AG09309 (cell line): ENCODE results near the gene TCERG1L.
"Not testable (repeated sequence)": the region's sequence is repeated elsewhere in the genome, so short reads cannot be mapped to it uniquely, and the experiment has no call there.

Source experiments
- DNase-seq: peaks from one replicate; pipeline ENCODE4 v3.0.0-alpha.2; 2010; ENCODE audit warnings: low read depth
- H3K4me3 ChIP-seq: 2 replicates; pipeline ENCODE4 v1.5.1; 2011; ENCODE audit warnings: mild to moderate bottlenecking, low read depth, low read length, moderate library complexity; ENCODE audit not compliant: control insufficient read depth
- TF ChIP-seq, protein P1 (sequence below): IDR thresholded peaks from 2 replicates; pipeline ENCODE4 v1.5.1; 2011; ENCODE audit warnings: mild to moderate bottlenecking, low read depth, low read length, inconsistent platforms; ENCODE audit not compliant: insufficient read depth, control insufficient read depth; ENCODE audit errors: missing control alignments

TCERG1L gene

DNA sequence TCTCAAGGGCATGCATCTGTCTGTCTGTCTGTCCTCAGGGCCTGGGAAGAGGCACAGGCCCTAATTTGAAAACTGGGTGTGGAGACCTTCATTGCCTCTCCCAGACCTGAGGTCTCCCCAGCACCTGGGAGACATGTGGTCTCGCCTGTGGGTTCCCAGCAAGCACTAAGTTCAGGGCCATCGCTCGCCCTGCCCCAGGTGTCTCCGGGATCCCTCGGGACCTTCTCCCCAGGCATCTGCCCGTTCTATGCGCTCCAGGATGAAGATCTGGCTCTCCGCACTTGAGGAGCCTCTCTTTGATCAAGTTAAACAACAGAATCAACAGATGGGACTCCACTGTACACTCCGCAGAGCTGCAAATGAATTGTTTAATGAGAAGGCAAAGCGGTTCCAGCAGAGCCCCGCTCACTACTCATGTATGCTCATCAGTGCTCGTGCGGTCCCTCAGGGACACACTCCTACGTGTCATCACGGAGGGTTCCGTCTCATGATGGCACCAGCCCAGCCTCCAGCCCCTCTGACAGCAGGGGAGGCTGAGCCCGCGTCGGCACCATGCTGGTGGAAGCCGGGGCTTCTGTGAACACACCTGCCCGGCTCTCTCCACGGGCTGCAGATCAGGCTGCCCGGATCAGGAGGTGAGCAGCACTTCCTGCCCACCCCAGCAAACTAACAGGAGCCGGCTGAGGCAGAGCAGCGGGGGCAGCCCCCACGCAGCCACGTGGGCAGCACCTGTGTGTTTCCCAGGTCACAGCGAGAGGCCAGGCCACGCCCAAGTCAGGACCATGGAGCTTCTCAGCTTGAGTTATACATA is 132.8 kb downstream of the TCERG1L start:
- no peak overlapping the region for H3K4me3 ChIP-seq
- no peak for DNase-seq
- TF ChIP-seq, protein P1, sequence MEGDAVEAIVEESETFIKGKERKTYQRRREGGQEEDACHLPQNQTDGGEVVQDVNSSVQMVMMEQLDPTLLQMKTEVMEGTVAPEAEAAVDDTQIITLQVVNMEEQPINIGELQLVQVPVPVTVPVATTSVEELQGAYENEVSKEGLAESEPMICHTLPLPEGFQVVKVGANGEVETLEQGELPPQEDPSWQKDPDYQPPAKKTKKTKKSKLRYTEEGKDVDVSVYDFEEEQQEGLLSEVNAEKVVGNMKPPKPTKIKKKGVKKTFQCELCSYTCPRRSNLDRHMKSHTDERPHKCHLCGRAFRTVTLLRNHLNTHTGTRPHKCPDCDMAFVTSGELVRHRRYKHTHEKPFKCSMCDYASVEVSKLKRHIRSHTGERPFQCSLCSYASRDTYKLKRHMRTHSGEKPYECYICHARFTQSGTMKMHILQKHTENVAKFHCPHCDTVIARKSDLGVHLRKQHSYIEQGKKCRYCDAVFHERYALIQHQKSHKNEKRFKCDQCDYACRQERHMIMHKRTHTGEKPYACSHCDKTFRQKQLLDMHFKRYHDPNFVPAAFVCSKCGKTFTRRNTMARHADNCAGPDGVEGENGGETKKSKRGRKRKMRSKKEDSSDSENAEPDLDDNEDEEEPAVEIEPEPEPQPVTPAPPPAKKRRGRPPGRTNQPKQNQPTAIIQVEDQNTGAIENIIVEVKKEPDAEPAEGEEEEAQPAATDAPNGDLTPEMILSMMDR = no peak

DNA sequence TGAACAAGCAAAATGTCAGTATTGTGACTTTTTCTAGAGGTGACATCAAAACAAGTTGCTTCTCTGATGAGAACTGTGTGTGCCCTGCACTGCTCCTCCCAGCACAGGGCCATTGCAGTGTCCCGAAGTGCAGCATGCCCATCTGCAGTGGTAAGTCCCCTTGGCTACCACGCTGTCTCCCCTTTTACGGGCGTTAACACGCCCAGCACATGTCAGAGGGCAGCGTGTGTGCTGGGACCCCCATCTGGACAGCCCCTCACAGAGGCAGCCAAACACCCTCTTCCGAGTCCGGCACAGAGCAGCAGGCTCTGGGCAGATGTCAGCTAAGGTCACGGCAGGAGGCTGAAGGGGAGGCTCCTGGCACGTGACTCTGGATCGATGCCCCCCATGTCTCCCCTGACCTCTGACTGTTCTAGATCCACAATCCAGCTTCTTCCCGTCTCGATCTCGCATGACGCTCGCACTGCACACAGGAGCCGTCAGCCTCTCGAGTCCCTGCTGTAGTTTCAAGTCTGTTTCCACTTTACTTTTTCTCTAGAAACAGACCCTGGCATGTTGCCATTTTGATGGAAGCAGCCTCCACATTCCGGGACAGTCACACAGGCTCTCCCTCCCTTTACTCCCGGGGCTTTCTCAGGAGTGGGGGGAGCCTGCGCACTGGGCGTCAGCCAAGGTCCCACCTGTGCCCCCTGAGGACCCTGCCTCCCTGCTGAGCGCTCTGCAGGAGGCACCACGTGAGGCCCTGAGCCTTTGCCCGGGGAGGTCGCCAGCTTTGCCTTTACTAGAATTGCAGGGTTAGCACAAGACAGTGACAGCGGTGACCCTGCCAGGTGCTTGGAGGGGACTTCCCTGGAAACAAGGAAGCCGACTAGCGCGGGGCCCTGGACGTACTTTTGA is 133.8 kb downstream of the TCERG1L start:
- H3K4me3 ChIP-seq = no peak overlapping the region
- TF ChIP-seq, protein P1 = no peak
- DNase-seq = no peak

DNA sequence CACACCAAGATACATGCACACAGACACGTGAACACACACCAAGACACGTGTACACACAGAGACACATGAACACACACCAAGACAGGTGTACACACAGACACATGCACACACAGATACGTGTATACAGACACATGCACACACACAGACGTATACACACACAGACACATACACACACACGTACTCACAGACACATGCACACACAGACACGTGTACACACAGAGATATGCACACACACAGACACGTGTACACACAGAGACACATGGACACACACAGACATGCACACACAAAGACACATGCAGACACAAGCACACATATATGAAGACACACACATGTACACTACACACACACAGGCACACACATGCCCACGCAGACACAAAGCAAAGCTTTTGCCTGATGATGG is 134.6 kb downstream of the TCERG1L start:
- TF ChIP-seq, protein P1 = no peak
- DNase-seq = no peak
- no peak overlapping the region for H3K4me3 ChIP-seq

DNA sequence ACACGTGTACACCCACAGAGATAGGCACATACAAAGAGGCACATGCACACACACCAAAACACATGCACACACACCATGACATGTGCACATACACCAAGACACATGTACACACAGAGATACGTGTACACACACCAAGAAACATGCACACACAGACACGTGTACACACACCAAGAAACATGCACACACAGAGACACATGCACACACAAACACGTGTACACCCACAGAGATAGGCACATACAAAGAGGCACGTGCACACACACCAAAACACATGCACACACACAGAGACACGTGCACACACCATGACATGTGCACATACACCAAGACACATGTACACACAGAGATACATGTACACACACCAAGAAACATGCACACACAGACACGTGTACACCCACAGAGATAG is 135.2 kb downstream of the TCERG1L start:
- DNase-seq, H3K4me3 ChIP-seq: not testable (repeated sequence)

DNA sequence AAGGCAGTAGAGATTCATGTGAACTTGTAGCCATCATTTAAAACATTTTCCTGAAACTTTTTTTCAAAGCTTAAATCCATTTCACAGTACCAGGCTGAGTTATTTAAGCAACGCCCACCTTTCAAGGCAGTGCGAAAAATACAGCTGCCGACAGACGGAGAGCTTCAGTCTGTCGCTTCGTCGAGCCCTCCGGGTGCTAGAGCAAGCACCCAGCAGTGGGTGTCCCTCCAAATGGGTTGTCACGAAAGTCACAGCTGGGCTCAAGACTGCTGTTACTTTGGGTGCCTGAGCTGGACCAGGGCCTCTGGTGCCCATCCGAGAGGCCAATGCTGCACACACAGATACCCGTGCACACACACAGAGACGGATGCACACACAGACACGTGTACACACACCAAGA is 135.6 kb downstream of the TCERG1L start:
- H3K4me3 ChIP-seq = no peak overlapping the region
- DNase-seq = no peak

DNA sequence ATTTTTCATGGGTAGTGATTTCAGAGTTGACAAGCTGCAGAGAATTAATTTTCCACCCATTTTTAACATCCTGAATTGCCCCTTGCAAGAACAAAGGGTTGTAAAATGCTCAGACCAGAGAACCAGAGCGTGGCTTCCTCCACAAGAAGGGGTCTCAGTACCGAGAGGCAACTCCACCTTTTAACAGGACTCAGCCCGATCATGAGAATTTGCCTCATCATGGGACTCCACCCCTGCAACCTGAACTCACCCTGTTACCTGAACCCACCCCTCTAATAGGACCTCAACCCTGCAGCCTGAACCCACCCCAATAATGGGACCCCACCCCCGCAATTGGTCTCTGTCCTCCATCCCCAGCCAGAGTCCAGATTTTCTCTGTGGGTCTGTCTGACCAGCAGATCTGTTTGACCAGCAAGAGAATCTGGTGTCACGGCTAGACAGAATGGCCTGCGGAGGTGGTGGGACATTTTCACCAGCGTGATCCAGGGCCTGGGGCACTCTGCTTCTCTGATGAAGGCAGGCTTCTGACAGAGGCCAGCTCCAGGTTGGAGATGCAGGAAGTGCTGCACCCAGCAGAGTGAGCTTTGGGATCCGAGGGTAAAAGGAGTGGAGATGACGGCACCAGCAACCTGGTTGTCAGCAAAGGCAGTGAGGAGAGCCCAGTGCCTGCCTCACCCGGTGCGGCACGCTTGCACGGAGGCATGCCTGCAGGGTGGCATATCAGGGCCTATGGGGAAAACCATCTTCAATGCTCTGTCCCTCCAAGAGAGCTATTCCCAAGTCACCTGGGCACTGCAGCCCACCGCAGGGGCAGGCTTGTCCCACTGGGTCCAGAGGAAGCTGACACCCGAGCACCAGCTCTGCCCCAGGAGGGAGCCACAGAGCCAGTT is 136.6 kb downstream of the TCERG1L start:
- TF ChIP-seq, protein P1 = no peak

More for the DNA sequence above, 135.6 kb downstream of the TCERG1L start:
- TF ChIP-seq, protein P1 = no peak

More for the DNA sequence above, 136.6 kb downstream of the TCERG1L start:
- DNase-seq = no peak
- no peak overlapping the region for H3K4me3 ChIP-seq
